Caco-2 (cell line): Measurements from ENCODE around the gene SEMG2. TPM values are rescaled to one million over a fixed set of nuclear protein-coding genes. Genes with fewer than 3 reads are reported as not detected.

Experiments used
- BruUV-seq: library from RNA; stranded (reverse); fragments of 400-500 nt; replicated peaks from 2 replicates; lab custom pipeline; 2021; lab: Mats Ljungman, UMichigan
- CTCF ChIA-PET: fragments of 300-600 bp; sonication (Branson Sonifier 250); formaldehyde crosslinking; loops from one replicate; lab custom pipeline; 2022; ENCODE audit warnings: antibody characterized with exemption; lab: Charles Lee
- POLR2A ChIA-PET: fragments of 300-600 bp; sonication (Branson Sonifier 250); formaldehyde crosslinking; loops from one replicate; lab custom pipeline; 2022; ENCODE audit warnings: antibody characterized with exemption; lab: Charles Lee
- DNase-seq, 2 experiments: peaks; one replicate each; pipeline versions ENCODE4 v3.0.0 to v3.0.0-alpha.2; 2020 to 2022
- H3K27me3 ChIP-seq: replicated peaks from 2 replicates; pipeline ENCODE4 v1.6.0; 2011; ENCODE audit warnings: low read length; ENCODE audit not compliant: control insufficient read depth, insufficient read depth
- H3K36me3 ChIP-seq: 2 replicates; pipeline ENCODE4 v1.5.1; 2011; ENCODE audit warnings: low read length; ENCODE audit not compliant: control insufficient read depth, insufficient read depth
- H3K4me1 ChIP-seq: fragments of 250-450 bp; sonication (Bioruptor Pico); 2 replicates; pipeline ENCODE4 v1.5.1; 2020; ENCODE audit warnings: mild to moderate bottlenecking
- H3K4me3 ChIP-seq: 2 replicates; pipeline ENCODE4 v1.5.1; 2011; ENCODE audit warnings: low read depth, mild to moderate bottlenecking, control low read depth, low read length
- H3K9me3 ChIP-seq: fragments of 250-450 bp; sonication (Bioruptor Pico); 2 replicates; pipeline ENCODE4 v1.5.1; 2020; ENCODE audit warnings: mild to moderate bottlenecking, moderate library complexity
- H3K27ac Mint-ChIP-seq: one replicate; pipeline ENCODE4 v1.8.0; 2022; ENCODE audit warnings: mixed read lengths; ENCODE audit not compliant: unreplicated experiment
- H3K27me3 Mint-ChIP-seq: one replicate; pipeline ENCODE4 v1.8.0; 2022; ENCODE audit warnings: mixed read lengths; ENCODE audit not compliant: insufficient read depth, unreplicated experiment
- H3K36me3 Mint-ChIP-seq: one replicate; pipeline ENCODE4 v1.8.0; 2022; ENCODE audit warnings: mild to moderate bottlenecking, mixed read lengths; ENCODE audit not compliant: insufficient read depth, unreplicated experiment
- H3K4me1 Mint-ChIP-seq: one replicate; pipeline ENCODE4 v1.8.0; 2022; ENCODE audit warnings: low read depth, mixed read lengths; ENCODE audit not compliant: unreplicated experiment
- H3K4me3 Mint-ChIP-seq: one replicate; pipeline ENCODE4 v1.8.0; 2022; ENCODE audit warnings: mild to moderate bottlenecking, moderate library complexity, mixed read lengths; ENCODE audit not compliant: unreplicated experiment
- H3K9me3 Mint-ChIP-seq: one replicate; pipeline ENCODE4 v1.8.0; 2022; ENCODE audit warnings: mixed read lengths; ENCODE audit not compliant: unreplicated experiment
- intact Hi-C: fragments of 100-400 bp; cut with micrococcal nuclease; formaldehyde crosslinking; loops from one replicate; pipeline ENCODE4 v1.10.0; 2022; ENCODE audit not compliant: unreplicated experiment
- total RNA-seq: library from RNA; stranded (reverse); gene quantifications from 2 replicates; pipeline ENCODE4 v1.2.3, GENCODE V29; 2022
- TF ChIP-seq, protein P1 (sequence below), 2 experiments: fragments of 200-600 bp in 1 of 2; IDR thresholded peaks; 1 replicate in 1 of 2; 2 replicates in 1 of 2; pipeline versions ENCODE4 v1.5.1 to v1.8.0; 2011 to 2022; ENCODE audit warnings: antibody characterized with exemption in 1 of 2, control low read depth in 1 of 2, inconsistent platforms in 1 of 2, low read depth in 1 of 2, low read length in 1 of 2, mild to moderate bottlenecking in 1 of 2, moderate library complexity in 1 of 2; ENCODE audit not compliant: insufficient read depth in 1 of 2, severe bottlenecking in 1 of 2, unreplicated experiment in 1 of 2

SEMG2 gene
- total RNA-seq, 1 experiment from 2014 or later = not detected

DNA sequence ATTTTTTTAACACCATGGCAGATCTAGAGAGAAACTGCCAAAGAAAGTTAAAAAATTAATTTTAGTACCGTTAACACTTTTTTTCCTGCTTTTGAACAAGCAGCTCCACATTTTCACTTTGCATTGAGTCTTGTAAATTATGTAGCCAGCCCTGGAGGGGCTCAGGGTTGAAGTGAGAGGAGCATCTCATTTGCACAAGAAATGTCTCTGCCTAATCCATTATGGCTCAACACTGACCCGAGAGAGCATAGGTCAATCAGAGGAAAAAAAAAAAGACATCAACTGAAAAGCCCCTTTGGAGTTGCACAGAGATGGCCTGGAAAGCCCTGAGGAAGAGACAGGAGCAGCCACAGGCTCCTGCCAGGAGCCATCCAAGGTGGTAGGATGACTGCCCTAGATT is 37.5 kb downstream of the SEMG2 start:
- H3K4me3 Mint-ChIP-seq = no peak overlapping the region
- H3K9me3 Mint-ChIP-seq = no peaks in the 10 kb centered on the region
- ChIA-PET POLR2A (no interaction called here), CTCF (no interaction called here)
- Histone ChIP-seq H3K9me3 (no peaks in the 10 kb centered on the region; the same call in 1 of the 2 replicates), H3K4me1 (peaks cover 6% of the 10 kb centered on the region), H3K27me3 (no peaks in the 10 kb centered on the region), H3K36me3 (no peaks in the 10 kb centered on the region), H3K4me3 (no peak overlapping the region)
- DNase-seq = no peak
- BruUV-seq = no TSS peak
- no peaks in the 10 kb centered on the region for H3K36me3 Mint-ChIP-seq
- TF ChIP-seq, protein P1, sequence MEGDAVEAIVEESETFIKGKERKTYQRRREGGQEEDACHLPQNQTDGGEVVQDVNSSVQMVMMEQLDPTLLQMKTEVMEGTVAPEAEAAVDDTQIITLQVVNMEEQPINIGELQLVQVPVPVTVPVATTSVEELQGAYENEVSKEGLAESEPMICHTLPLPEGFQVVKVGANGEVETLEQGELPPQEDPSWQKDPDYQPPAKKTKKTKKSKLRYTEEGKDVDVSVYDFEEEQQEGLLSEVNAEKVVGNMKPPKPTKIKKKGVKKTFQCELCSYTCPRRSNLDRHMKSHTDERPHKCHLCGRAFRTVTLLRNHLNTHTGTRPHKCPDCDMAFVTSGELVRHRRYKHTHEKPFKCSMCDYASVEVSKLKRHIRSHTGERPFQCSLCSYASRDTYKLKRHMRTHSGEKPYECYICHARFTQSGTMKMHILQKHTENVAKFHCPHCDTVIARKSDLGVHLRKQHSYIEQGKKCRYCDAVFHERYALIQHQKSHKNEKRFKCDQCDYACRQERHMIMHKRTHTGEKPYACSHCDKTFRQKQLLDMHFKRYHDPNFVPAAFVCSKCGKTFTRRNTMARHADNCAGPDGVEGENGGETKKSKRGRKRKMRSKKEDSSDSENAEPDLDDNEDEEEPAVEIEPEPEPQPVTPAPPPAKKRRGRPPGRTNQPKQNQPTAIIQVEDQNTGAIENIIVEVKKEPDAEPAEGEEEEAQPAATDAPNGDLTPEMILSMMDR (IDR thresholded peaks at IDR 0.05; ENCODE audit: insufficient read depth in 1 of 2, low read depth in 1 of 2, low read length in 1 of 2, severe bottlenecking in 1 of 2, unreplicated experiment in 1 of 2) = no peak
- no peak overlapping the region for H3K27ac Mint-ChIP-seq
- intact Hi-C loops = no loop called here
- peaks cover 6% of the 10 kb centered on the region for H3K4me1 Mint-ChIP-seq
- H3K27me3 Mint-ChIP-seq = peaks cover 18% of the 10 kb centered on the region

DNA sequence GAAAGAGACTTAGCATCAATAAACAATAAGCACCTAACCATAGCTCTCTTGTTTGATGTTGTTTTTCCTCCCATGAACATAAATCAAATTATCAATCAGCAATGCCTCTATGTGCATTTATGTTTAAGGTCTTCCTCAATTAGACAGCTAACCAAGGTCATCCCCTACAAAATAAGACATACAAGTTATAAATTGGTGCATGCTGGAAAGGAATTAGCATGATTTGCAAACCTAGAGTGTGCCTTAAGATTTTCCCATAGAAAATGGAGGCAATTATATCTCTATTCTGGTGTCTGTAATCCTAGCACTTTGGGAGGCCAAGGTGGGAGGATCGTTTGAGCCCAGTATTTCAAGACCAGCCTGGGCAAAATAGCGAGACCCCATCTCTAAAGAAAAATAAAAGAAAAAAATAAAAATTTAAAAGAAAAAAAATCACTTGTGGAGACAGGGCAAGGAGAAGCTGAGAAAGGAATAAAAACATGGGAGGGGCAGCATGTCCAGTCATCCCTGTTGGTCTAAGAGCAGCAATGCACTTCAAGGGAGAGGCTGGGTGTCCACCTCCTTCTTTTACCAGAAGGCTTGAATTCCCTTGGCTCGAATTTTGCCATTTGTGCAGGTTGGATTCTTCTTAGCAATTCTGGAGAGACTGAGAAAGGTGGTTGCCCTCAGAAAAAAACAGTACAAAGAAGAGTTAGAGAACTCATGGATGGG is 42.5 kb downstream of the SEMG2 start:
- Mint-ChIP-seq H3K4me1 (no peaks in the 10 kb centered on the region), H3K36me3 (no peaks in the 10 kb centered on the region), H3K4me3 (no peak overlapping the region), H3K27me3 (peaks cover 26% of the 10 kb centered on the region), H3K27ac (no peak overlapping the region), H3K9me3 (no peaks in the 10 kb centered on the region)
- ChIA-PET POLR2A (interaction anchor here (0.7 kb wide), 1 partner anchor 9 kb away, joined by 3 read pairs; the partner anchor contains the start of gene SLPI), CTCF (no interaction called here)
- TF ChIP-seq, protein P1 (IDR thresholded peaks at IDR 0.05; ENCODE audit: insufficient read depth in 1 of 2, low read depth in 1 of 2, low read length in 1 of 2, severe bottlenecking in 1 of 2, unreplicated experiment in 1 of 2) = no peak
- Histone ChIP-seq H3K27me3 (peaks cover 2% of the 10 kb centered on the region; the same call in 1 of the 2 replicates), H3K4me3 (no peak overlapping the region), H3K4me1 (no peaks in the 10 kb centered on the region), H3K9me3 (no peaks in the 10 kb centered on the region; the same call in 1 of the 2 replicates), H3K36me3 (no peaks in the 10 kb centered on the region)
- no TSS peak for BruUV-seq
- intact Hi-C loops = no loop called here
- no peak for DNase-seq

DNA sequence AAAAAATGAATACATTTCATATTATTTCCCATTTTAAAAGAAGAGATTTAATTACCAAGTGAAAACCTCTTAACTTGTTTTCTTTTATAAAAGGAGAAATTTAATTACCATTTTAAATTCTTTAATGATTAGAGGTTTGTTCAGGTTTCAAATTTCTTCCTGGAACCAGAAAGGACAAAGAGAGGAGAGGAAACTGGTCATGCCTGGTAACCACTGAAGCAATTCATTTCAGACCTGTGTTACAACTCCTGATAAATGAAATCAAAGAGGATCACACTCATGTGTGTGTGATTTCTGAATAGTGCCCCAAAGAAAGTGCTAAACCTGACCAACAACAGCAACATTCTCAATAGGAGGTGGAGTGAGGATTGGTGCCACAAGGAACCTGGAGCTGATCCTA is 45.8 kb downstream of the SEMG2 start:
- intact Hi-C loops = no loop called here
- ChIA-PET CTCF (no interaction called here), POLR2A (no interaction called here)
- Mint-ChIP-seq H3K9me3 (no peaks in the 10 kb centered on the region), H3K27me3 (peaks cover 25% of the 10 kb centered on the region), H3K27ac (no peak overlapping the region), H3K4me3 (no peak overlapping the region), H3K36me3 (no peaks in the 10 kb centered on the region), H3K4me1 (no peaks in the 10 kb centered on the region)
- no peak for DNase-seq
- no peaks in the 10 kb centered on the region for H3K9me3 ChIP-seq
- no peak overlapping the region for H3K4me3 ChIP-seq
- H3K4me1 ChIP-seq = no peaks in the 10 kb centered on the region
- TF ChIP-seq, protein P1 (IDR thresholded peaks at IDR 0.05; ENCODE audit: insufficient read depth in 1 of 2, low read depth in 1 of 2, low read length in 1 of 2, severe bottlenecking in 1 of 2, unreplicated experiment in 1 of 2) = no peak
- H3K36me3 ChIP-seq = no peaks in the 10 kb centered on the region
- BruUV-seq = no TSS peak
- H3K27me3 ChIP-seq = peaks cover 2% of the 10 kb centered on the region; the same call in 1 of the 2 replicates
